Measurements from ENCODE around the gene DGCR2.

Gene DGCR2

GRCh38 chr22:19132693-19133400, 10.6 kb upstream of the DGCR2 start:
- Histone ChIP-seq H3K9me3 (replicated peaks; ENCODE audit: insufficient read depth, low read length) (no peaks in the 10 kb centered on the region), H2AFZ (ENCODE audit: low read length) (no peak overlapping the region)

DNA sequence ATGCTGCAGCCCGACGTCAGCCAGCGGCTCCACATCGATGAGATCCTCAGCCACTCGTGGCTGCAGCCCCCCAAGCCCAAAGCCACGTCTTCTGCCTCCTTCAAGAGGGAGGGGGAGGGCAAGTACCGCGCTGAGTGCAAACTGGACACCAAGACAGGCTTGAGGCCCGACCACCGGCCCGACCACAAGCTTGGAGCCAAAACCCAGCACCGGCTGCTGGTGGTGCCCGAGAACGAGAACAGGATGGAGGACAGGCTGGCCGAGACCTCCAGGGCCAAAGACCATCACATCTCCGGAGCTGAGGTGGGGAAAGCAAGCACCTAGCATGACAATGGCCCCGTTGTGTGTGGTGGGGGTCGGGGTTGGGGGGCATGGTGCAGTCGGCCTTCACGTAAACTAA, 9.9 kb upstream of the DGCR2 start:
- H3K4me1 ChIP-seq (ENCODE audit: low read length): no peaks in the 10 kb centered on the region
- H3K27ac ChIP-seq (ENCODE audit: low read length): no peak overlapping the region
- H3K4me2 ChIP-seq (ENCODE audit: low read depth, low read length): no peak overlapping the region
- H3K4me3 ChIP-seq (ENCODE audit: low read length): no peak overlapping the region
- TF ChIP-seq EZH2 (optimal IDR thresholded peaks at IDR 0.05; ENCODE audit: low read depth, low read length) (no peak), EZH2phosphoT487 (IDR thresholded peaks at IDR 0.05; ENCODE audit: low read length) (no peak), CTCF (IDR thresholded peaks at IDR 0.05; ENCODE audit: low read length) (no peak)
- no peak for DNase-seq
- H3K36me3 ChIP-seq (replicated peaks; ENCODE audit: insufficient read depth, low read length): no peaks in the 10 kb centered on the region
- no peaks in the 10 kb centered on the region for H4K20me1 ChIP-seq (ENCODE audit: insufficient read depth, low read length)
- no peak overlapping the region for H3K9ac ChIP-seq (ENCODE audit: low read length)
- H3K9me3 ChIP-seq (replicated peaks; ENCODE audit: insufficient read depth, low read length): no peaks in the 10 kb centered on the region
- H3K79me2 ChIP-seq (ENCODE audit: low read length): no peaks in the 10 kb centered on the region
- H3K9me2 ChIP-seq (replicated peaks; ENCODE audit: insufficient read depth, low read length): no peaks in the 10 kb centered on the region
- H2AFZ ChIP-seq (ENCODE audit: low read length): no peak overlapping the region
- no peaks in the 10 kb centered on the region for H3K27me3 ChIP-seq (replicated peaks; ENCODE audit: insufficient read depth, low read length)
- H3F3A ChIP-seq (ENCODE audit: insufficient read depth, low read length): no peaks in the 10 kb centered on the region

More at GRCh38 chr22:19132693-19133400, 10.6 kb upstream of the DGCR2 start:
- Histone ChIP-seq H3K27me3 (replicated peaks; ENCODE audit: insufficient read depth, low read length) (no peaks in the 10 kb centered on the region), H4K20me1 (ENCODE audit: insufficient read depth, low read length) (no peaks in the 10 kb centered on the region), H3K4me1 (ENCODE audit: low read length) (no peaks in the 10 kb centered on the region), H3K9ac (ENCODE audit: low read length) (no peak overlapping the region), H3K79me2 (ENCODE audit: low read length) (no peaks in the 10 kb centered on the region), H3F3A (ENCODE audit: insufficient read depth, low read length) (no peaks in the 10 kb centered on the region), H3K4me2 (ENCODE audit: low read depth, low read length) (no peak overlapping the region), H3K27ac (ENCODE audit: low read length) (no peak overlapping the region), H3K36me3 (replicated peaks; ENCODE audit: insufficient read depth, low read length) (no peaks in the 10 kb centered on the region), H3K9me2 (replicated peaks; ENCODE audit: insufficient read depth, low read length) (no peaks in the 10 kb centered on the region), H3K4me3 (ENCODE audit: low read length) (no peak overlapping the region)
- no peak for DNase-seq
- TF ChIP-seq EZH2 (optimal IDR thresholded peaks at IDR 0.05; ENCODE audit: low read depth, low read length): no peak
- TF ChIP-seq CTCF (IDR thresholded peaks at IDR 0.05; ENCODE audit: low read length): no peak
- no peak for TF ChIP-seq EZH2phosphoT487 (IDR thresholded peaks at IDR 0.05; ENCODE audit: low read length)

GRCh38 chr22:19131685-19132015, 9.4 kb upstream of the DGCR2 start:
- H4K20me1 ChIP-seq (ENCODE audit: insufficient read depth, low read length): no peaks in the 10 kb centered on the region
- no peaks in the 10 kb centered on the region for H3K27me3 ChIP-seq (replicated peaks; ENCODE audit: insufficient read depth, low read length)
- TF ChIP-seq EZH2 (optimal IDR thresholded peaks at IDR 0.05; ENCODE audit: low read depth, low read length) (no peak), CTCF (IDR thresholded peaks at IDR 0.05; ENCODE audit: low read length) (no peak), EZH2phosphoT487 (IDR thresholded peaks at IDR 0.05; ENCODE audit: low read length) (no peak)
- H3K9ac ChIP-seq (ENCODE audit: low read length): no peak overlapping the region
- no peak overlapping the region for H3K4me3 ChIP-seq (ENCODE audit: low read length)
- no peaks in the 10 kb centered on the region for H3F3A ChIP-seq (ENCODE audit: insufficient read depth, low read length)
- H3K4me2 ChIP-seq (ENCODE audit: low read depth, low read length): no peak overlapping the region
- no peaks in the 10 kb centered on the region for H3K4me1 ChIP-seq (ENCODE audit: low read length)
- no peaks in the 10 kb centered on the region for H3K79me2 ChIP-seq (ENCODE audit: low read length)
- H3K9me2 ChIP-seq (replicated peaks; ENCODE audit: insufficient read depth, low read length): no peaks in the 10 kb centered on the region
- DNase-seq: no peak
- no peaks in the 10 kb centered on the region for H3K36me3 ChIP-seq (replicated peaks; ENCODE audit: insufficient read depth, low read length)
- no peak overlapping the region for H3K27ac ChIP-seq (ENCODE audit: low read length)
- no peaks in the 10 kb centered on the region for H3K9me3 ChIP-seq (replicated peaks; ENCODE audit: insufficient read depth, low read length)
- no peak overlapping the region for H2AFZ ChIP-seq (ENCODE audit: low read length)
